GM10248 (cell line): ENCODE measurements around the gene GSG1L.

Source experiments
- CTCF ChIA-PET: fragments of 300-600 bp; sonication (Branson Sonifier 250); formaldehyde crosslinking; extraction: SDS; loops from one replicate; lab custom pipeline; 2021; ENCODE audit warnings: antibody characterized with exemption; lab: Yijun Ruan, JAX
- POLR2A ChIA-PET: fragments of 350-650 bp; sonication (Branson Sonifier 250); formaldehyde crosslinking; extraction: SDS; loops from one replicate; lab custom pipeline; 2020; ENCODE audit warnings: antibody characterized with exemption; lab: Yijun Ruan, JAX
- DNase-seq: peaks from one replicate; pipeline ENCODE4 v3.0.0; 2012; ENCODE audit errors: extremely low spot score
- CTCF ChIP-seq: IDR thresholded peaks from 2 replicates; pipeline ENCODE4 v1.5.1; 2012; ENCODE audit warnings: mild to moderate bottlenecking, low read depth; ENCODE audit errors: extremely low read depth, missing control alignments, control extremely low read depth

The GSG1L gene

GRCh38 chr16:27759301-27759871 is 304.1 kb downstream of the GSG1L start:
- no peak for DNase-seq
- CTCF ChIA-PET = no interaction called here
- no peak for TF ChIP-seq CTCF
- POLR2A ChIA-PET = no interaction called here

- no peak for TF ChIP-seq CTCF
- ChIA-PET CTCF (interaction anchor here (1.0 kb wide), 2 partner anchors 10 to 100 kb away, joined by 3 read pairs; no protein-coding TSS in a partner anchor), POLR2A (no interaction called here)
- DNase-seq = no peak
Measured at GRCh38 chr16:27758544-27758943, 305.0 kb downstream of the GSG1L start.

- TF ChIP-seq CTCF = no peak
- POLR2A ChIA-PET = no interaction called here
- CTCF ChIA-PET = interaction anchor here (0.8 to 1.2 kb wide), 2 partner anchors 11 to 18 kb away, joined by 3 read pairs; no protein-coding TSS in a partner anchor
- no peak for DNase-seq
Measured at GRCh38 chr16:27756206-27756970, 307.1 kb downstream of the GSG1L start.

GRCh38 chr16:27754788-27755690 is 308.5 kb downstream of the GSG1L start:
- no peak for TF ChIP-seq CTCF
- ChIA-PET CTCF (interaction anchor here (1.2 kb wide), 1 partner anchor 10 kb away, joined by 3 read pairs; no protein-coding TSS in a partner anchor), POLR2A (no interaction called here)
- DNase-seq = no peak

- no peak for TF ChIP-seq CTCF
- POLR2A ChIA-PET = no interaction called here
- CTCF ChIA-PET = no interaction called here
- no peak for DNase-seq
Measured at GRCh38 chr16:27753563-27753962, 310.0 kb downstream of the GSG1L start.

- ChIA-PET CTCF (interaction anchor here (0.8 kb wide), 1 partner anchor 13 kb away, joined by 3 read pairs; no protein-coding TSS in a partner anchor), POLR2A (no interaction called here)
- TF ChIP-seq CTCF = no peak
- DNase-seq = no peak
Measured at GRCh38 chr16:27752241-27752640, 311.3 kb downstream of the GSG1L start.
